MG63 (cell line): Measurements from ENCODE around the gene EPSTI1. TPM values are rescaled to one million over a fixed set of nuclear protein-coding genes. Genes with fewer than 3 reads are reported as not detected.

Experiments
- DNase-seq: peaks from one replicate; pipeline ENCODE4 v3.0.0-alpha.2; 2020
- H3K27me3 ChIP-seq: fragments of 250-450 bp; sonication (Bioruptor Pico); 2 replicates; pipeline ENCODE4 v1.5.1; 2020; ENCODE audit warnings: mild to moderate bottlenecking, moderate library complexity
- H3K36me3 ChIP-seq: fragments of 250-450 bp; sonication (Bioruptor Pico); 2 replicates; pipeline ENCODE4 v1.5.1; 2020; ENCODE audit warnings: mild to moderate bottlenecking, moderate library complexity
- H3K4me3 ChIP-seq: fragments of 250-450 bp; sonication (Bioruptor Pico); 2 replicates; pipeline ENCODE4 v1.5.1; 2020; ENCODE audit warnings: mild to moderate bottlenecking, moderate library complexity
- H3K9me3 ChIP-seq: fragments of 250-450 bp; sonication (Bioruptor Pico); 2 replicates; pipeline ENCODE4 v1.5.1; 2020; ENCODE audit warnings: mild to moderate bottlenecking, moderate library complexity
- total RNA-seq: library from RNA; depleted of rRNA; stranded (reverse); fragments of >200 nt; shearing (Covaris generic); gene quantifications from 2 replicates; pipeline ENCODE4 v1.2.3, GENCODE V29; 2014; ENCODE audit warnings: low replicate concordance

Gene EPSTI1
- total RNA-seq, 1 experiment from 2014 or later: 2.9 TPM

DNA sequence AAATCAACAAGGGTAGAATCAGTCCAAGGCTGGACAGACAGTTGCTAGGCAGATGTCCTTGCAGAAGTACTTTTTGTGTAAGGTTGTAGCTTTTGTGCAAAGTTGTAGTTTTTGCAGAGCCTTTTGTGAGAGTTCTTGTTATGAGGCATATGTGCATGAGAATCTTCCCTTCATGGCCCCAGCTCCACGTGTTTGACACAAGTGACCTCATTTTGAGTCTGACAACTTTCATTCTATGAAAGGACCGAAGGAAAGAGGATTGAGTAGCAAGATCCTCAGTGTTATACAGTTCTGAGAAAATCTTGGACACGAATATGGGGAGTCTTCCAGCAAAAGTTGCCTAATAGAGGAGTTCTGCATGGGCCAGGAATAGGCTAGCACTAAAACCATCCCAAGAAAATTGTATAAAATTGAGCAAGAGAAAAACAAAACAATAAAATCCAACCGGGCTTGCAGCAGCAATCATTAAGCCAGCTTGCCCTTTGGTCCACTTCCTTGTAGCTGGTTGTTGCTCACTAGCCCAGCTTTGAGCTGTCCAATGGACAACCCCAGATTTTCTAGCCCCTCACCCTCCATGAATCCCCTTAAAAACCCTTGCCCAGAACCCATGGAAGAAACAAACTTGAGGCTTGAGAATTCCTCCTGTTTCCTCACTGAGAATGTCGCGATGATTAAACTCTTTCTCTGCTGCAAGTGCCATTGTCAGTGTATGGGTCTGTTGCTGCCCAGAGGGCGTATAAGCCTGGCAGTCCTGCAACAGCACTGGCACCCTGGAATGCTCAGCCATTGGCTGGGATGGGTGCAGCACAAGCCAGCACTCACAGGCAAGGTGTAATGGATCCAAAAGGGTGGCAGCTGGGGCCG is 6.5 kb downstream of the EPSTI1 start:
- DNase-seq: peak; percentile 55
- Histone ChIP-seq H3K4me3 (no peak overlapping the region), H3K36me3 (no peaks in the 10 kb centered on the region), H3K9me3 (no peaks in the 10 kb centered on the region), H3K27me3 (no peaks in the 10 kb centered on the region)

DNA sequence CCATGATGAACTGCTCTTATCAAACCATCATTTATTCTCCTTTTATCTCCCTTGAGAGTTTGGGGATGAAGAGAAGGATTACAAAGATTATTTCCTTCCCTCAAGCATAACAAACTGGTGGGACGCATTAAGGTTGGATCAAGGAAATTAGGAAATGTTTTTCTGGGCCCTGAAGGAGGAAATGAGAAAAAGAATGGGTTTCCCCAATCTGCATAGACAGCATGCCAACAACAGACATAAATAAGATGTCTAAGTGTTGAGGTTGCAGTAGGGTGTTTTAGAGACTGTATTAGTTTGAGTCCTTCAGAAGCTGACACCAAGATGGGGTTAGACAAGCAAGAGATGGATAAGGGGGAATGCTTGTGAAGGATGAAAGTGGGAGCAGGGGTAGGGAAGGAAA is 7.3 kb downstream of the EPSTI1 start:
- no peak for DNase-seq
- Histone ChIP-seq H3K27me3 (no peaks in the 10 kb centered on the region), H3K36me3 (no peaks in the 10 kb centered on the region), H3K4me3 (no peak overlapping the region), H3K9me3 (no peaks in the 10 kb centered on the region)

DNA sequence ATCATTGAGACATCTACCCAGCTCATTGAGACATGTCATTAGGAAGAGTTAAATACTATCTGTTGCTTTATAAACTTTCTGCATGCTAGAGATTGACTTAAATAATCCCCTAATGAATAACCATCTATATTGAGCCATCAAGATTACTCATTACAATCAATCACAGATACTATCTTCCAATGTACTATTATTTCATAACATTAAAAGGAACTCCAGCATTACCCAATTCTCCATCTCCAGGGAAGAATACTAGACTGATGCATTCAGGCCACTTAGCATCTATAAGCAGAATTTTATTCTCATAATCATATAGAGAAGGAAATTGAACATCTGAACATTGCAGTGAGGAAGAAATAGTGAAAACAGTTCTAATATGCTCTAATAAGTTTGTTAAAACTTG is 8.0 kb downstream of the EPSTI1 start:
- H3K27me3 ChIP-seq: no peaks in the 10 kb centered on the region
- no peak for DNase-seq
- no peaks in the 10 kb centered on the region for H3K36me3 ChIP-seq
- no peak overlapping the region for H3K4me3 ChIP-seq
- no peaks in the 10 kb centered on the region for H3K9me3 ChIP-seq

DNA sequence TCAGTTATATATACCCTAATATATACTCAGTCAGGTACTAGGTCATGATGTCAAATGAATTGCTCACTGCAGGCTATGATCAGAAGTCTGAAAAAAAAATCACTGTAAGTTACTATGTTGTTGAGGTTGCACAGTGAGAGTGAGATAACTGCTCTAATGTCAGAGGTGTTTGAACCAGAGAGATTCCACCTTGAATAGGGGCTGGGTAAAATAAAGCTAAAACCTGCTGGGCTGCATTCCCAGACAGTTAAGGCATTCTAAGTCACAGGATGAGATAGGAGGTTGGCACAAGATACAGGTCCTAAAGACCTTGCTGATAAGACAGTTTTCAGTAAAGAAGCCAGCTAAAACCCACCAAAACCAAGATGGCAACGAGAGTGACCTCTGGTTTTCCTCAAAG is 10.2 kb downstream of the EPSTI1 start:
- H3K36me3 ChIP-seq: no peaks in the 10 kb centered on the region
- no peak overlapping the region for H3K4me3 ChIP-seq
- no peaks in the 10 kb centered on the region for H3K9me3 ChIP-seq
- no peaks in the 10 kb centered on the region for H3K27me3 ChIP-seq
- DNase-seq: no peak

DNA sequence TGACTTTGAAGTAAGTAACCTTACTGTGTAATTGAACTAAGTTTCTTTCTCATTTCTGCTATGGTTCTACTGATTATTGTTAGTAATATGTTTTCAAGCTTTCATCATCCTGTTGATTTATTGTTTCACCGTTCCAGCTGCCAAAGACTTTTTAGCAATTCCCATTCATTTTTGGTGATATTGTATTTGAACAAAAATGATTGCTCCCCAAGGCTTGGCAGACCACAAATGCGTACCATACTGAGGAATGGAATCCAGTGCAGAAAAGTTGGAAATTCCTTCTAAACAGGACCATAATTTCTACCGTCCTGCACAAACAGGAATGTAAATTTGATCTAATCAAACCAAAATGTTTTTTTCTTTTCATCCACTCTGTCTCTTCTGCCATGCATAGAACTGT is 10.7 kb downstream of the EPSTI1 start:
- H3K27me3 ChIP-seq: no peaks in the 10 kb centered on the region
- H3K9me3 ChIP-seq: no peaks in the 10 kb centered on the region
- no peaks in the 10 kb centered on the region for H3K36me3 ChIP-seq
- H3K4me3 ChIP-seq: no peak overlapping the region
- no peak for DNase-seq

DNA sequence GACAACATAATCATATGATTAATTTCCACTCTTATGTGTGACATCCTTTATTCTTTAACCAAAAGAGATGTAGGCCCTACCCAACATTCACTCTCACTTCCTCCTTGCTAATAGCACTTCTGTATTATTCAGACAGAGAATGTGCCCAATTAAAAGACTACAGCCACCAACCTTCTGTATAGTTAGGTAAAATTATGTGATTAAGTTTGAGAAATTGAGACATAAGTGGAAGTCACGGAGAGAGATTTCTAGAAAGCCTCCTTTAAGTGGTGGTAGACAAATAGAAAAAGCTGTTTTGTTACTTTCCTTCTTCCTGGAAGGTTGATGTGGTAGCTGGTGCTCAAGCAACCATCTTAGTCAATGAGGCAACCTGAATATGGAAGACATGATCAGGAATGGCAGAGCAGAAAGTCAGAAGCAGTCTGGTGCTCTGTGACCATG is 14.8 kb downstream of the EPSTI1 start:
- H3K9me3 ChIP-seq: no peaks in the 10 kb centered on the region
- DNase-seq: no peak
- no peaks in the 10 kb centered on the region for H3K27me3 ChIP-seq
- no peak overlapping the region for H3K4me3 ChIP-seq
- H3K36me3 ChIP-seq: no peaks in the 10 kb centered on the region

DNA sequence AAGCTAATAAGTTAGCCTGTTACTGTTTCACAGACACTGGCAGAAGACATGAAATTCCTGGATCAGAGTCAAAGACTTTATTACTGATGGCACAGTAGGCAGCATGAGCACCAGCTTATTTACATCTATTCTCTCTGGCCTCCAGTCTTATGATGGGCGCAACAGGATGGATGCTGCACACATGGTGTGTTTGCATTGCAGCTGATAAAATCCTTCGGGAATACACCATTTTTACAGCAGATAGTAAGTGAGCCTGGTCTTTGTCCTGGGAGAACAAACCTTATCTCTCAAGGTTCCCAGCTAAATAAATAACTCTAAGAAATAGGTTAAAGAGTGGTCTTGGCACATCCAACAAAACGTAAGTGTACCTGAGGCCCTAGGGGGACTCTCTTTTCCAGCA is 16.0 kb downstream of the EPSTI1 start:
- no peaks in the 10 kb centered on the region for H3K36me3 ChIP-seq
- H3K27me3 ChIP-seq: no peaks in the 10 kb centered on the region
- no peaks in the 10 kb centered on the region for H3K9me3 ChIP-seq
- H3K4me3 ChIP-seq: no peak overlapping the region
- no peak for DNase-seq

DNA sequence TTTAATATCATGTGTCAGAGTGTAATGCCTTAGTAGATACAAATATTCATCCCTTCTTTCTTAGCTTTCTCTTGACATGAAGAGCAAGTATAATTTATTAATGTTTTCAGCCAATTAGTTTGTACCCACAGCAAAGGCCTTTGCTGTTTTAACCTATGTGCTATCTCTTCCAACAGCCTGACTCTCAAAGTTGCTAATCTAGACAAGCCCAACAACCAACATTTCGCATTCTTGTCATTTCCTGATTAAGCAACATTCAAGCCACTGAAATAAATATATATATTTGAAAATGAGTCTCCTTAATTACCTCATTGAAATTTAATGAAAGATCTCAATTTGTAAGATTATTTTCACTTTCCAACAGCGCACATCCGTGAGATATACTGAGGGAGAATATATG is 18.5 kb downstream of the EPSTI1 start:
- Histone ChIP-seq H3K27me3 (no peaks in the 10 kb centered on the region), H3K36me3 (no peaks in the 10 kb centered on the region), H3K4me3 (no peak overlapping the region), H3K9me3 (no peaks in the 10 kb centered on the region)
- DNase-seq: no peak

DNA sequence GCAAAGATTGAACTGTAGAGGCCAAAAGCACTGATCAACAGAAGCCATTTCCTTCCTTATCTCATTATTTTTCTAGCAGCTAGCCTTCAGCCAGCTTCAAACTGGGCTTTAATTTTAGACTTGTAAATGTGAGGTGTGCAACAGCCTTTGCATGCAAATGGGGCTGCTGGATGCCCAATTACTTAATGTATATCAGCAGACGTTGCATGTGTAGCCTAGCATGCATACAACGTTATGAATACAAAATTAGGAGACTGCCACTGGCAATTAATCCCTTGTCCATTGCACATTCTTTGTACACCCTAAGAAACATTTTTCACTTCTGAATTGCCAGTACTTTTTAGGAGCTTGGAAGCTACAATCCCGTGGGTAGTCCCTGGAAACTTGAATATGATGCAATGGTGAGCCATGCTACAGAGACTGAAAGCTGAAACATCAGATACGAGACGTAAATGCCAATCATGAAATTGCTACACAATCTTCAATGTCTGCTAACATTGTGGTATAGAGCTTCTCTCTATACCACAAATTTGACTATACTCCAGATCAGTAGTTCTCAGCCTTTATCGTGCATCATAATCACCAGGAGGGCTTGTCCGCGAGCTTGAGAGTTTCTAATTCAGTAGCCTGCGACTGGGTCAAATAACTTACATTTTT is 20.2 kb downstream of the EPSTI1 start:
- Histone ChIP-seq H3K36me3 (no peaks in the 10 kb centered on the region), H3K4me3 (no peak overlapping the region), H3K9me3 (no peaks in the 10 kb centered on the region), H3K27me3 (no peaks in the 10 kb centered on the region)
- DNase-seq: no peak

DNA sequence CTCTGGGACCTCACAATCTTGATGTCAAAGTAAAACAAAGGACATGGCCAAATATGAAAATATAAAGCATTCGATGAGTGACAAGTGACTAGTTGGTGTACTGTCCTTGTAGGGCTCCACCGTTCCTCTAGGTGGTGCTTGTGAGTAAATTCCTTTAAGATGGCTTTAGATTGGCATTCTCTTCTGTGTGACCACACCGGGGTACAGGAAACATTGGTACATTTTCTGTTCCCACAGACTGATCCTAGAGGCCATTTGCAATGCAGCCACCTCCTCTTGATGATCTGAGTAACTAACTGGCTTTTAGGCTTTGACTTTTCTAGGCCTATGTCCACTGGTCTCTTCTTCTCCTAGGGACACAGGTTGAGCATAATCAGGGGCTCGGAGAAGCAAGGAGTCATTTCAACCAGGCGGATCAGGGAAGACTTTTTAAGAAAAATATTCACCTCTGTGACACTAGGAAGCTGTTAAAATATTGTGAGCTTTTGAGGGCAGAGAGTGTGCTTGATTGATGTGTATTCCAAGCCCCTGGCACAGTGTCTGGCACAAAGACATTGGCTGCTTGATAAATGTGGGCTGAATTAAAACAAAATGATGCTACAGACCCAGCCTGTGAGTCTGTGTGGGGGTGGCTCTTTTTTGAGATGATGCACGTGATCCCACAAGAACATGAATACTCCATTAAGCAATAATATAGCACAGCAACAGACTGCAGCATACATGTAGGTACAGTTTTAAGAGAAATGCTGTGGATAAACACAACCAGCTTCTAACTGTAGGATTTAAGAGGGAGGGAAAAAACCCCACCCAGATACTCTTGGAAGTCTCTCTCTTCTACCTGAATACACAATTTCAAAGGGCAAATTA is 21.0 kb downstream of the EPSTI1 start:
- no peak overlapping the region for H3K4me3 ChIP-seq
- H3K9me3 ChIP-seq: no peaks in the 10 kb centered on the region
- peak; percentile 9 for DNase-seq
- no peaks in the 10 kb centered on the region for H3K27me3 ChIP-seq
- no peaks in the 10 kb centered on the region for H3K36me3 ChIP-seq

DNA sequence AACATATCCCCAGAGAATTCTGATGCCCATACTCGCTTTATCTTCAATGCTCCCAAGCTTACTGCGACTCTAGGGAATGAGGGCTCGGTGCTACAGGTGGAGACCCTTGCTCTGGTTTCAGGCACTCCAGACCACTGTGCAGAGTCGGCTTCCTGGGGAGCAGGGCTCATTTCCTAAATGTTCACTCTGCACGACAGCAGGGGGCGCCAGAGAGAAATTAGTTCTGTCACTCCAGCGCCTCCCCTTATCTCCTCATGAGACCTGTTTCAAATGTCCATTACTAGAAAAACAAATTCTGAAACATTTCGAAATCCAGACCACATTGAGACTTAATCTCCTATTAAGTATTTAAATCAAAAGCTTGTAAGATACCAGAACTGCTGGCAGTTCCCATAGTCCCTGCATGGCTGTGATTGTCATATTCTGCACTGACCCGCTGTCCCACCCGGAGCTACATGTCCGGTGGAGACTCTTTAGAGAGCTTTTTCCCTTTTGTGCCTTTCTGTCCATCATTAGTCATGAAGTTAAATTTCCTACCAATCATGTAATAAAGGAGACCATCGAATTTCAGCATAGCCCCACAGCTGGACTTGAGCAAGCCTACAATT is 22.4 kb downstream of the EPSTI1 start:
- Histone ChIP-seq H3K9me3 (no peaks in the 10 kb centered on the region), H3K36me3 (no peaks in the 10 kb centered on the region), H3K27me3 (no peaks in the 10 kb centered on the region), H3K4me3 (no peak overlapping the region)
- DNase-seq: peak; percentile 43

DNA sequence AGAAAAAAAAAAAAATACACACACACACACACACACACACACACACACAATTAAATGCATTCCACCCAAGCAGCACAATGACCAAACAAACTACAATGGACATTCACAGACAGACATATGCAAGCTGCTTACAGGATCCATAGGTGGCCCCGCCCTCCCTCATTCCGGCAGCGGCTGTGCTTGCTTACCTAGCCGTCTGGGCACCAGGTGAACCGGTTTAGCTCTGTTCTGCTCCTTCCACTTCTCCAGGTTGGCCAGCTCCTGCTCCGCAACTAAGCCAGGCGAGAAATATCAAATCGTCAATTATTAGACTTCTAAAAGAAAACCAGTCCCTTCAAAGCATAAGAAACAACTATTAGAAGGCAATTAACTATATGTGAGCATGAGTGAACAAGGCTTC is 23.1 kb downstream of the EPSTI1 start:
- DNase-seq: no peak
- Histone ChIP-seq H3K36me3 (no peaks in the 10 kb centered on the region), H3K4me3 (no peak overlapping the region), H3K9me3 (no peaks in the 10 kb centered on the region), H3K27me3 (no peaks in the 10 kb centered on the region)

DNA sequence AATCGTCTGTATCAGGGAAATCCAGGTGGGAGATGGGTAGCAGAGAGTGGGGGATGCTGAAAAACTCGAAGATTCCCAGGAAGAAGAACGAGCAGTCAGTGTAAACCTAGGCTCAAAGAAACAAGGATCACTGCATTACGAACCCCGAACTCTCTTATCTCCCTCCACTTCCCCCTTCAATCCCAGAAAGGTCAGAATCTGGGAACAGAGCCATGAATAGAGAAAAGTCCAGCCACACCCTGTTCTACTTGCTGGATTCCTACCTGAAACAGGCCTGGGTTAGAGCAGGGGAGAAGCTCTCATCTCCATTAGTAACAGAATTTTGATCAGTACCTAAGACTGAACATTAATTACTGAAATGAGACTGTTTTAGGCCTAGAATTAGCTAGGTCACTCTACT is 24.4 kb downstream of the EPSTI1 start:
- no peak overlapping the region for H3K4me3 ChIP-seq
- no peaks in the 10 kb centered on the region for H3K36me3 ChIP-seq
- H3K9me3 ChIP-seq: no peaks in the 10 kb centered on the region
- no peaks in the 10 kb centered on the region for H3K27me3 ChIP-seq
- DNase-seq: no peak

DNA sequence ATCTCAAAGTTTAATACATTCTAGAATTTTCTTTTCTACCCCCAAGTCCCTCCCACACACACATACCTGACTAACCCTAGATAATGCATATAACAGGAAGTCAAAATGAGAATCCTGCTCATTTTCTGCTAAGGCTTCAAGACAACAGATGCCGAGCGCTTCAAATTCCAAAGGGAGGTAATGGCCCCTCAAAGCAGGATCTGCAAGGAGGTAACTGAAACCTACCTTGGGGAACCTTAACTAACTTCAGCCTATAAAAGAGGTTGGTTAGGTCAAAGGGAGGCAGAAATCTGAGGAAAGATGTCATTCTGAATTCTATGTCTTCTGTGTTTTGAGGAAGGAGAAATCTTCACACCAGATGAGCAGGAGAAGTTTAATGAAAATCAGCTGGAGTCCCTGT is 26.8 kb downstream of the EPSTI1 start:
- H3K27me3 ChIP-seq: no peaks in the 10 kb centered on the region
- no peak for DNase-seq
- no peaks in the 10 kb centered on the region for H3K9me3 ChIP-seq
- H3K4me3 ChIP-seq: no peak overlapping the region
- H3K36me3 ChIP-seq: no peaks in the 10 kb centered on the region

DNA sequence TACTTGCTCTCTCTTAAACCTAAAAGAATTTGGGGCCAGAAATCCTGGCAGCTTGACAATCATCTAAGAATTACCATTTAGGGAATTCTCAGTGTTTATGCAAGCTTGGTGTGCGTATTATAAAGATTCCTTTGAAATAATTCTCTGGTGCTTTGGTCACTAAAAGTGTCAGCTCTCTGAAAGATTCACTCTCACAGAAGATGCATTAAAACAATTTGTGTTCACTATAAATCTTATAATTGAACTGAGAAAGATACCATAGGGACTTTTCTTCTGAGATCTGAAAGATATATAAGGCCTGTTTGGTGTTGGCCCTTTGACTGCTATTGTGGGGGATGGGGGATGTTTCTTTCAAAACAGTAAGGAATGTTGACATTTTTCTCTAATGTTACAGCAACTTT is 27.3 kb downstream of the EPSTI1 start:
- no peak for DNase-seq

DNA sequence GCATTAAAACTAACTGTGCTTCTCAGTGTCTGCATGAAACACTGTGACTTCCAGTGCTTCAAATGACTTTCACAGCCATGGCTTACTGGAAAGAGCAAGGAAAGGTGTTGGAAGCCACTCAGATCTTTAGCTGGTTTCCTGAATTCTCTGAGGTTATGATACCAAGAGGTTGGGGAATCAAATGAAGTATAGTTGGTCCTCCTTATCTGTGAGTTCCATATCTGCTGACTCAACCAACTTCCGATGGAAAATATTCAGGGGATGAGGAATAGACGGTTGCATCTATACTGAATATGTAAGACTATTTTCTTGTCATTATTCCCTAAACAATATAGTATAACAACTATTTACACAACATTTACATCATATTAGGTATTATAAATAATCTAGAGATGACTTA is 32.4 kb downstream of the EPSTI1 start:
- Histone ChIP-seq H3K9me3 (no peaks in the 10 kb centered on the region), H3K4me3 (no peak overlapping the region), H3K27me3 (no peaks in the 10 kb centered on the region), H3K36me3 (no peaks in the 10 kb centered on the region)
- DNase-seq: no peak

More for the DNA sequence above, 27.3 kb downstream of the EPSTI1 start:
- Histone ChIP-seq H3K9me3 (no peaks in the 10 kb centered on the region), H3K27me3 (no peaks in the 10 kb centered on the region), H3K4me3 (no peak overlapping the region), H3K36me3 (no peaks in the 10 kb centered on the region)

DNA sequence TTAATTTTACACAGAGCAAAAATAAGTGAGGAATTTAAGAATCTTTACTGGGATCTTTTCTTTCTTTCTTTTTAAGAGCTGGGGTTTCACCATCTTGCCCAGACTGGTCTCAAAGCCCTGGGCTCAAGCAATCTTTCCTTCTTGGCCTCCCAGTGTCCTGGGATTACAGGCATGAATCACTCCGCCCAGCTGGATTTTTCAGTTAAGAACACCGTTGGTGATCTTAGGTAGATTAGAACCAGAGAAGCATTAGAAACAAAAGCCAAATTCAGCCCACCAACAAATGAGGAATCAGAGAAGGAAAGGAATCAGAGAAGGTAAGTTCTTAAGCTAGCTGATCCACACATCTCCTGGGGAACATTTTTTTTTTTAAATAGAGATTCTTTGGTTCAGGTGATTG is 34.2 kb downstream of the EPSTI1 start:
- Histone ChIP-seq H3K9me3 (no peaks in the 10 kb centered on the region), H3K27me3 (no peaks in the 10 kb centered on the region), H3K4me3 (no peak overlapping the region), H3K36me3 (no peaks in the 10 kb centered on the region)
- DNase-seq: no peak
